HG02623 (cell line): ENCODE results near the gene ELFN2.

ENCODE experiments used
- ATAC-seq: cut with Tn5 transposase; IDR thresholded peaks from one replicate; pipeline ENCODE4 v1.9.1; 2021; ENCODE audit warnings: moderate library complexity; ENCODE audit not compliant: unreplicated experiment

Gene ELFN2

GRCh38 chr22:37387793-37388192 is 39.5 kb downstream of the ELFN2 start:
- ATAC-seq = no peak

DNA sequence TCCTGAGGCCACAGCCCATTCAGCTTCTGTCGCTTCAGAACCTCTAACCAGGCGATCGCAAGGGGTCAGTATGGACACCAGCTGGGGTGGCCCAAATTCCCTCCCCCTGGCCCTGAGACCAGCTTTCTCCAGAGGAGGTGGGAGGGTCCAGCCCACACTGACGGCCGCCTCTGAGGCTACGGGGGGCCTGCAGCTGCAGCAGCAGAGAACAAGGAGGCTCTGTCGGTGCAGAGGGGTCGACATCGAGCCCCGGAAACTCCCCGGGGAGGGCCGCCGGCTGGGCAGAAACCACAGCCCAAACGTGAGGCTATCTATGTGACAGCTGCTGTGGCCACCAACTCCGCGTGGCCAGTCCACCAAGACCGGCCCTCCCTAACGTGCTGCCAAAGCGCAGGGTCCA is 40.8 kb downstream of the ELFN2 start:
- ATAC-seq = no peak

DNA sequence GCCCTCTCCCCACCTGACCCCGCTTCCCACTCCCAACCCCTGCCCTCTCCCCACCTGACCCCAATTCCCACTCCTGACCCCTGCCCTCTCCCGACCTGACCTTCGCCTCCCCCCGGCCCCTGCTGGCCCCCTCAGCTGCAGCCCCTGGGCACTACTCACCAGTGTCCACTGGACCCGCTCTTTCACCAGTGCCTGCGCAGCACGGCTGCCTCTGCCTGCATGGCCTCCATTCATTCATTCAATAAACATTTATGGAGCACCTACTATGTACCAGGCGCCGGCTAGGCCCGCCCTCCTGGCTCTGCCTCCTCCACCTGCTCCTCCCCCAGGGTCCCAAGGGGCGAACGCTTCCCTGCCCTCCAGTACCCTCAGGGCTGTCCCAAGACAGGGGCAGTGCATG is 42.6 kb downstream of the ELFN2 start:
- no peak for ATAC-seq

DNA sequence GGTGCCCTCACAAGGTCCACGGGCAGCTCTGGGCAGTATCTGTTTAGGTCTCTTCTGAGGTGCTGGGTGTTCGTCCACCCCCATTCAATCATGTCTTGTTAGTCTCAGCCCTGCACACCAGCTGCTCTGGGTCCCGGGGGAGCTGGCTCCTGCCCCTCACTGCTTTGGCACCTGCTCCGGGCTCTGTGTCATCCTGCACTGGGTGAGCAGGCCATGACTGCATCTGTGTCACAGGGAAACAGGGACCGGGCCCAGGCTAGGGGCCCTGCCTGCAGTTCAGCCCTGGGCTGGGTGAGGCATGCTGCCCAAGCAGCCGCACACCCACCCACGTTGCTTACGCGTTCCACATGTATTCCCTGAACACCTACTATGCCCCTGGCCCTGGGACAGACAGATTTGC is 43.9 kb downstream of the ELFN2 start:
- no peak for ATAC-seq

DNA sequence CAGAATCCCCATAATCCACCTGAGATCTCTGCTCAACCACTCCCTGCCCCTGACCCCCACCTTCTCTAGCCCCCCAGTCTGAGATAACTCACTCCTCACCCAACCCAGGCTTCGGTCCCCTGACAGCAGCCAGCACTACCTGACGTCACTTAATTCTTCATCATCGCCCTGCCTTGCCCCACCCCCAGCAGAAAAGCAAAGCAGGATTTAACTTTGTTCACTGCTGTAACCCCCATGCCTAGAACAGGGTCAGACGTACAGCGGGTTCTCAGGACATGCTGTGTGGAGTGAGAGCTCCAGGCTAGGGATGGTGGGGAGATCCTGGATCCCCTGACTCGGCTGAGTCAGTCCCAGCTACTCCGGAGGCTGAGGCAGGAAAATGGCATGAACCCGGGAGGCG is 45.8 kb downstream of the ELFN2 start:
- no peak for ATAC-seq

GRCh38 chr22:37379722-37380121 is 47.6 kb downstream of the ELFN2 start:
- ATAC-seq = no peak

- no peak for ATAC-seq
Measured at GRCh38 chr22:37379085-37379484, 48.2 kb downstream of the ELFN2 start.

DNA sequence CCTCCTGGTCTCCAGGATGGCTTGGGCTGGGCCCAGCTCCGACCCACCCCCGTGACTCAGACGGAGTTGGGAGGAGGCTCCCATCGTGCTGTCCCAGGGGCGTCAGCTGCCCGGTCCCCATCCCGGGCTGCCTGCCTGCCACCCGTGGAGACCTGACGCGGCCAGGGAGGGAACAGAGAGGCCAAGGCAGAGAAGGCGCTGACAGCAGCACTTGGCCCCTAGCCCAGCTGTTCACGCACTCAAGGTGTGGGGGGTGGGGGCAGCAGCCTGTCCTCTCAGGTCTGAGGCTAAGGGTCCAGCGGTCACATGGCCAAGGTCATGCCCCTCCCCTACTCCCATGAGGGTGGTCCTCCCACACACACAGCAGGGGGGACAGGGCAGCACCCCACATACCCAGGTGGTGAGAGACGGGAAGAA is 48.6 kb downstream of the ELFN2 start:
- ATAC-seq = no peak

GRCh38 chr22:37377927-37378326 is 49.4 kb downstream of the ELFN2 start:
- ATAC-seq = no peak

DNA sequence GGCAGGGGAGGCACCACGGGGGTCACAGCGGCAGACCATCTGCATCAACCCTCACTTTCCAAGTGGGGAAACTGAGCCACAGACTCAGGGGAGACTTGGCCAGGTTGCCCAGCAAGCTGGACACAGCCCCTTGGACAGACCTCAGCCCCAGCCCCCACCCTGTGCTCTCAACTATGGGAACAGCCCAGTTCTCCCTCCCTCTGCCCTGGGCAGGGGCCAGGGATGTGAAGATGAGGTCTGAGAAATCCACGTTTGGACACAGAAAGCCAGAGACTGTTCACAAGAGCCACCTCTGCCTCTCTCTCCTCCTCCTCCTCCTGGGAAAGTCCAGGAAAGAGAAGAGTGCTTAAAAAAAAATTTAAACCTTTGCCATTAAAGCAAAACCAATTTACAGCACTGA is 50.1 kb downstream of the ELFN2 start:
- no peak for ATAC-seq

GRCh38 chr22:37376643-37377042 is 50.6 kb downstream of the ELFN2 start:
- no peak for ATAC-seq

- no peak for ATAC-seq
Measured at GRCh38 chr22:37375801-37376200, 51.5 kb downstream of the ELFN2 start.

DNA sequence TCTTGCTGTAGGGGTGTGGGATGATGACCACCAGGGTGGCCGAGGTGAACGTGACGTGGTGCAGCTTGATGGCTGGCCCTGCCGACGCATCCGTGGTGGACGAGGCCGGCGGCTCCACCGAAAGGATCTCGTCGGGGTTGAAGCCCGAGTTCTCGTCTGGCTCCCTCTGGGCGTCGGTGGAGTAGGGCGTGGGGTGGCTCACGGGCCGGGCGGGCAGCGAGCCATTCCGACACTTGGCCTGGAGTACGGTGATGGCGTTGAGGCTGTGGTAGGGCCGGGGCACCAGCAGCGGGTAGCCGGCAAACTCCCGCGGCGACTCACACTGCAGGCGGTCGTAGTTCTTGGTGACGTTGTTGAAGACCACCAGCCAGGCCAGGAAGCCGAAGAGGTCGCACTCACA is 52.7 kb downstream of the ELFN2 start:
- no peak for ATAC-seq

DNA sequence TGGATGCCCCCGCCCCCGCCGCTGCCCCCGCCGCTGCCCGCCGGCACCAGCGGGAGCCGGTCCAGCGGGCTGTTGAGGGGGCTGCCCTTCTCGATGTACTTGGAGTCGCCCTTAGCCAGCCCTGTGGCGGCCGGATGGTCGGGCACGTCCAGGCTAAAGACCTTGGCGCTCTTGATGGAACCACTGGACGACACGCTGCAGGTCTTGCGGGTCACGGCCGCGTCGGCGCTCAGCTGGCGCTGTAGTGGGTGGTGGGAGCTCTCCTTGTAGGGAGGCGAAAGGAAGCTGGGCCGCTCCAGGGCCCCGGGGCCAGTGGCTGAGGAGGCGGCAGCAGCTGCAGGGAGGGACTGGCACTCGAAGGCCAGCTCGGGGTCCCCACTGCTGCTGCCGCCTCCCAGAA is 53.8 kb downstream of the ELFN2 start:
- ATAC-seq = no peak

DNA sequence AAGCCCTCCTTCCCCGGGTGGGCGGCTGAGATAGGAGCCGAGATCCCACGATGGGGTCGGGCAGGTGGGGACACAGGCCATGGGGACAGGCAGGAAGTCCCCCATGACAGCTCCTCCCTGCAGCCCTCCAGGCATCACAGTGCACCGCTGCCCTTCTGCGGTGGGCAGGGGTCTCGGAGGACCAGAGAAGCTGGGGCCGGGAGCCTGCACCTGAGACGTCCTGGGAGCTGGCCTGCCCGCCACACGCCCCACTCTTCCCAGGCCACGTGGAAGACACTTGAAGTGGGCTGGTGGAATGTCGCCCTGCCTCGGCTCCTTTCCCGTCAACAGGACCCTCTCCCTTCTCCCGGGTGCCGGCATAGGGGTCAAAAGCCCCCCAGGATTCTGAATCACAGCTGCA is 55.4 kb downstream of the ELFN2 start:
- no peak for ATAC-seq

DNA sequence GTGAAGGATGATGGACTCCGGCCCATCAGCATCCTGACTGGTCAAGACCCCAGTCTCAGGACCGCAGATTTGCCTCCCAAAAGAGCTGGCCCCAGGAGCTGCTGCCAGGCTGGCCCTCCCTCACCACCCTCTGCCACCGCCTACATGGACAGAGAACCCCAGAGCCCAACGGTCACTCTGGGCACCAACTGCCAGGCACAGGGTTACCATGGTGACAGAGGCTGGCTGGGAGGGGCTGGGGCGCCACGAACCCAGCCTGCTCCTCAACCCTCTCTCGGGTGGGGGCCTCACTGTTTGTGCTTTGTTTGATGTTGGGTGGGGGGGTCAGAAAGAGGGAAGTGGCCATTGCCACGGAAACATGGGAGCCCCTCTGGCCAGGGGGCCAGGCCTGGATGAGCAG is 55.8 kb downstream of the ELFN2 start:
- ATAC-seq = no peak

DNA sequence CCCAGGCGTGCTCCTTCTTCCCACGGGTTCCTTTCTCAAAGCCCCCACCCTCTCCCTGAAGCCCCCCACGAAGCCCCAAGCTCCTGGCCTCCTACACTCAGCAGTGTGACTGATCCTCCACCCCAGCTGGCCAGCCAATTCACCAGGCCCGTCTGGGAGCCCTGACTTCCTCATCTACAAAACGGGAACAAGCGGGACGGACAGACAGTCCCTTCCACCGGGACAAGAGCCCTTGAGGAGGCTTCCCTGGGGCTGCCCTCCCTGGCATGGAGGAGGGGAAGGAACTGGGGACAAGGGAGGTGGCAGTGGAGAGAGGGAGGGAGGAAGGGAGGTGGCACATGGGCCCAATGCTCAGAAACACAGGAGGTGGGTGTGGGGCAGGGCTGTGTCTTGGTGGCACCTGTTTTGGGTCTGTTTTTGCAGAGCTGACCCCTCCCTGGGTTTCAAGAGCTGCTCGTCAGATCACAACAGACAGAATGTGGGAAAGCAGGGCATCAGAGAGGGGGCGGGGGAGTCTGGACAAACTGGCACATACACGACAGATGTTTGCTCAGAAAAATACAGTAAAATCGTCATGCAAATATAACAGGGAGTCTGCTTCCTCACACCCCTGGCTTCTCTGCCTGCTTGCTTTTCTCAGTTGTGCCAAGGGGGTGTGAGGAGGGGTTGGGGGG is 56.8 kb downstream of the ELFN2 start:
- no peak for ATAC-seq

DNA sequence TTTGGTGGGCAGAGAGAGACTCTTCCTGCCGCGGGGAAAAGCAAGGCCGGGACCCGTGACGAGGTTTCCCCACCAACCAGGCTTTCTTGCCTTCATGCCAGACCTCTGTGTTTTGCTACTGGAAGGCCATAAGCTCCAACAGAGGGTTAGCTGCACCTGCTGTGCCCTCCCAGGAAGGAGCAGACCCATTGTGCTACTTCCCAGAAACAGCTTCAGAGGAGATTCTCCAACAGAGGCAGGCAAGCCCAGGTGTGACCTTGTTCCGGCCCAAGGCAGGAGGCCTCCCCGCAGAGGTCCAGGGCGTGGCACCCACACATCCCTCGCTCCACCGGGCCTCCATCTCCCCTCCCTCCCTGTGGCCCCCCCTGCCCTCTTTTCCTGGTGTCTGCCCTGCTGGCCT is 57.8 kb downstream of the ELFN2 start:
- ATAC-seq = no peak

DNA sequence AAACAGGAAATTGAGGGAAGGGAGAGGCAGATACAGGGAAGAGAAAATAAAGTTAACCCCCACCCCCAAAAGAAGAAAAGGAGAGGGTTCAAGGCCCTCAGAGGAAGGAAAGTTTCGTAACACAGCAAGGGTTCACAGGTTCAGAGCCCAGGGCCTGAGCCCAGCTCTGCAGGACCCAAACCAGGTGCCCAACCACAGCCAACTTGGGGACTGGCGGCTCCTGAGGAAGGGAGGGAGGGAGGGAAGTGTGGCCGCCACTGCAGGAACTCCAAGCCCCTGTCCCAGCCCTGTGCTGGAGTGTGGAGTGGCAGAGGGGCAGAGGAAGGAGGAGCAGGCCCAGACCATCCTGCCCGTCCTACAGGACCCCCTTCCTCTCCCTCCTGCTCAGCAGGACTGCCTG is 59.2 kb downstream of the ELFN2 start:
- ATAC-seq = no peak

GRCh38 chr22:37366601-37367000 is 60.7 kb downstream of the ELFN2 start:
- ATAC-seq = no peak

DNA sequence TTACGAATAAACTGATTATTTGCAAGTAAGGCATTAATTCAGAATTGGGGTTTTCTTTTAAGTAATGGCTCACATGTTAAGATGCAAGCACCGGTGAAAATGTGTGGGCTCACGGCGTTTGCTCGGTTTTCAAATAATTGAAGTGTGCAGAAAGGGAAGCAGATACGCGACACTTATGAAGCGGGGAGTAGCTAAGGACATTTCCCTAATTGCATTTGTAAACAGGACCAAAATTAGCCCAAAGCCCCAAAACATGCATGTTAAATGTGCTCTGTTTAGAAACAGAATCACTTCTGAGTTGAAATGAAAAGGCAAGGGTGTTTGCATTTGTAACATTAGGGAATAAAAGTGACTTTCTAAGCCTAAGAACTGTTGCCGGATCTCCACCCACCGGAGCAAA is 61.3 kb downstream of the ELFN2 start:
- no peak for ATAC-seq

- ATAC-seq = no peak
Measured at GRCh38 chr22:37363261-37363992, 63.9 kb downstream of the ELFN2 start.

DNA sequence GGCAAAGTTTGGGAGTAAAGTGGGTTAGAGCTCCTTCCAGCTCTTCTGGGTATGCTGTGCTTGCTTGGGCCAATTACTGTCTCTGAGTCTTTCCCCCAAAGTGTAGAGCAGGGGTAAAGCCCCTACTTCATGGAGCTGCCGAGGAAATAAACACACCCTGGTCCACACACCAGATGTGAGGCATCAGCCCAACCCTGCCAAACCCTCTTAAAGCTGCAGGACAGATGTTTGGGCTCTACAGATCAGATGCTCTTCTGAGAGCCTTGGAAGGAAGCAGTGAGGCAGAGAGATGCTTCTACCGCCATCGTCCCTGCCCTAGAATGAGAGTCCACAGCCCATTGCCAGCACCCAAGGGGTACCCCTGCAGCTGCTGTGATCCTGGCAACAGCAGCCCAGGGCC is 64.7 kb downstream of the ELFN2 start:
- ATAC-seq = no peak
